OCI-LY1 (cell line): Measurements from ENCODE around the gene LTBP1.

Experiments used
- CTCF ChIP-seq: fragments of 200-600 bp; sonication (generic), shearing (Covaris generic); IDR thresholded peaks from 2 replicates; pipeline ENCODE4 v1.5.1; 2017; ENCODE audit warnings: mild to moderate bottlenecking, antibody characterized with exemption, low read length, moderate library complexity, mixed read lengths
- EZH2 ChIP-seq: fragments of 200-600 bp; sonication (generic), shearing (Covaris generic); IDR thresholded peaks from 2 replicates; pipeline ENCODE4 v1.8.0; 2017; ENCODE audit warnings: borderline replicate concordance, mixed run types, mild to moderate bottlenecking, antibody characterized with exemption, low read length, moderate library complexity, mixed read lengths

- no peak for TF ChIP-seq CTCF
- no peak for TF ChIP-seq EZH2
These were observed 213.4 kb downstream of the LTBP1 start for GRCh38 chr2:33160191-33160590.
